NB4 (cell line): Measurements from ENCODE around the gene CCDC107.

Source experiments
- DNase-seq: peaks from one replicate; pipeline ENCODE4 v3.0.0; 2010; ENCODE audit warnings: low read depth
- H3K4me3 ChIP-seq: one replicate; pipeline ENCODE4 v1.5.1; 2011; ENCODE audit warnings: mild to moderate bottlenecking, low read depth, low read length, moderate library complexity
- MYC ChIP-seq: IDR thresholded peaks from 2 replicates; pipeline ENCODE4 v1.6.1; 2011; ENCODE audit warnings: low read depth, low read length
- POLR2A ChIP-seq: IDR thresholded peaks from 2 replicates; pipeline ENCODE4 v1.6.1; 2011; ENCODE audit warnings: mild to moderate bottlenecking; ENCODE audit not compliant: insufficient read length; ENCODE audit errors: extremely low read depth
- TF ChIP-seq, protein P1 (sequence below): IDR thresholded peaks from one replicate; pipeline ENCODE4 v1.5.1; 2012; ENCODE audit warnings: low read depth, low read length
- TF ChIP-seq, protein P2 (sequence below): IDR thresholded peaks from 2 replicates; pipeline ENCODE4 v1.6.1; 2011; ENCODE audit warnings: low read depth, low read length

Gene CCDC107

GRCh38 chr9:35690614-35691333 lies 32.7 kb downstream of the CCDC107 start:
- TF ChIP-seq, protein P1, sequence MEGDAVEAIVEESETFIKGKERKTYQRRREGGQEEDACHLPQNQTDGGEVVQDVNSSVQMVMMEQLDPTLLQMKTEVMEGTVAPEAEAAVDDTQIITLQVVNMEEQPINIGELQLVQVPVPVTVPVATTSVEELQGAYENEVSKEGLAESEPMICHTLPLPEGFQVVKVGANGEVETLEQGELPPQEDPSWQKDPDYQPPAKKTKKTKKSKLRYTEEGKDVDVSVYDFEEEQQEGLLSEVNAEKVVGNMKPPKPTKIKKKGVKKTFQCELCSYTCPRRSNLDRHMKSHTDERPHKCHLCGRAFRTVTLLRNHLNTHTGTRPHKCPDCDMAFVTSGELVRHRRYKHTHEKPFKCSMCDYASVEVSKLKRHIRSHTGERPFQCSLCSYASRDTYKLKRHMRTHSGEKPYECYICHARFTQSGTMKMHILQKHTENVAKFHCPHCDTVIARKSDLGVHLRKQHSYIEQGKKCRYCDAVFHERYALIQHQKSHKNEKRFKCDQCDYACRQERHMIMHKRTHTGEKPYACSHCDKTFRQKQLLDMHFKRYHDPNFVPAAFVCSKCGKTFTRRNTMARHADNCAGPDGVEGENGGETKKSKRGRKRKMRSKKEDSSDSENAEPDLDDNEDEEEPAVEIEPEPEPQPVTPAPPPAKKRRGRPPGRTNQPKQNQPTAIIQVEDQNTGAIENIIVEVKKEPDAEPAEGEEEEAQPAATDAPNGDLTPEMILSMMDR, result no peak
- TF ChIP-seq MYC, result no peak
- TF ChIP-seq POLR2A, result no peak
- TF ChIP-seq, protein P2, sequence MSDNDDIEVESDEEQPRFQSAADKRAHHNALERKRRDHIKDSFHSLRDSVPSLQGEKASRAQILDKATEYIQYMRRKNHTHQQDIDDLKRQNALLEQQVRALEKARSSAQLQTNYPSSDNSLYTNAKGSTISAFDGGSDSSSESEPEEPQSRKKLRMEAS, result no peak

GRCh38 chr9:35691334-35691650 lies 33.2 kb downstream of the CCDC107 start:
- TF ChIP-seq, protein P1, result no peak
- TF ChIP-seq, protein P2, result no peak
- no peak for TF ChIP-seq POLR2A
- TF ChIP-seq MYC, result no peak
- peak overlapping the region; percentile 49 for H3K4me3 ChIP-seq
- no peak for DNase-seq

More at GRCh38 chr9:35690614-35691333, 32.7 kb downstream of the CCDC107 start:
- peak overlapping the region; percentile 49 for H3K4me3 ChIP-seq
- peak; percentile 64 for DNase-seq

GRCh38 chr9:35691757-35692301 lies 33.7 kb downstream of the CCDC107 start:
- no peak overlapping the region for H3K4me3 ChIP-seq
- TF ChIP-seq MYC (no peak), POLR2A (no peak)
- TF ChIP-seq, protein P2, result no peak
- TF ChIP-seq, protein P1, result no peak
- no peak for DNase-seq

GRCh38 chr9:35695943-35696401 lies 37.9 kb downstream of the CCDC107 start:
- TF ChIP-seq, protein P2, result no peak
- TF ChIP-seq, protein P1, result no peak
- TF ChIP-seq POLR2A (no peak), MYC (no peak)
- no peak overlapping the region for H3K4me3 ChIP-seq
- no peak for DNase-seq

DNA sequence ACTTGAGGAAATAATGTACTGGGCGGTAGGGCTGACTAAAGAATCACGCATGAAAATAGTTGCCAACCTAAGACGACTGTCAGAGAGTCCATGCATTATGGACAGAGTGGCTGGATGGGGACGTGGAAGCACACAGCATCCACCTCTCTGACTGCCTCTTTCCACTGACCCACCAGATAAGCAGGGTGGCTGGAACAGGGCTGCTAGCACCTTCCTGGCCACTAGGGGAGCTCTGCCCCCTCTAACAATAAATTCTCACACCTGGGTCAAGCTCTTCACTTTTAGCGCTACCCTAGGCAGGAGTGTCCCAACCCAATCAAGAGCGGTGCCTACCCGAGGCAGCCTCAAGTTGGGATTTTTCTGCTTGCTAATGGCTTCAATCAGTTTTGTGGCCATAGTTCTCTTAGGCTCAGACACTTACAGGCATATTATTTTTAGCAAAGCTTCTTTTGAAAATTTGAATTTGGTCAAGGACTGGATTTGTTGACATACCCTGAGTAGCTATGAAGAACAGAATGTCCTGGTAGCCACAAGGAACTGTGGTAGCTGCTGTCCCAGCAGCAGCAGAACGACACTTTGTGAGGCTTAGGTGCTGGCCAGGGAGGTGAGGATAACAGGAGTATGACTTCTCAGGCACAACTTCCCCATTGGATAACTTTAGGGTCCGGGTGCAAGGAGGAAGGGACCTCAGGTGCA lies 38.6 kb downstream of the CCDC107 start:
- DNase-seq, result peak; percentile 44
- no peak for TF ChIP-seq MYC
- TF ChIP-seq, protein P2, result no peak
- TF ChIP-seq POLR2A, result no peak
- TF ChIP-seq, protein P1, result peak; percentile 74
- H3K4me3 ChIP-seq, result no peak overlapping the region
